ENCODE results near the gene TBC1D16. TPM values are rescaled to one million over a fixed set of nuclear protein-coding genes. Genes with fewer than 3 reads are reported as not detected.

TBC1D16 gene
- total RNA-seq, 1 donor from 2014 or later, result 48.8 TPM

DNA sequence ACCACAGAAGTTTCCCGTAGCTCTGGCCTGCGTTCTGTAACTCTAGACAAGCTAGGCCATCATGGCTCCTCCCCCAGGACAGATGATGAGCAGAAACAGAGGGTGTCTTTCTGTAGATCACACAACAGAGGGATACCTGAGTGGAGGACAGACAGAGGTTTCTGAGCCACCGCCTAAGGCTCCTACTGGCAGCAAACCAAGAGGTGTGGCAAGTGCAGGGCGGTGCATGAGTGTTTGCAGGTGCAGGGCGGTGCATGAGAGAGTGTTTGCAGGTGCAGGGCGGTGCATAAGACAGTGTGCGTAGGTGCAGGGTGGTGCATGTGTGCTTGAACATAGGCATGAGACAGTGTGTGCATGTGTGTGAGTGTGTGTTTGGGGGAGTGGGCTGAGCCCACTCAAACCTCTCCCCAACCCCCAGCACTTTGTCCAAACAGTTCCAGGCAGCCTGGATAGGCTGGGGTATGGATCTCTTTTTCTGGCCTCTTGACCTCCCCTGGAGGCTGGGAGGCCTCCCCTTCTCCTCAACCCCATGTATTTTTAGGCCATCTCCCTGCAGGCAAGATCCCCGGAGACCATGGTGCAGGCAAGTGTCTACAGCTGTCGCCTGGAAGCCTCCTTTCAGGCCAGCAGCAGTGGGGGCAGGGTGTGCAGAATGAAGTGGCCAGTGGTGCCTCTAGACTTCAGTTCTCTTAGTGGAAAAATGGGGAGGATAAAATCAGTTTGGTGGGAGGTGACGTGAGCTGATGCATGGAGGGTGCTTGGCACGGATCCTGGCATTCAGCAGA lies 143.0 kb downstream of the TBC1D16 start:
- DNase-seq (ENCODE audit: low read depth in 2 of 2), result no peak

- no peak for DNase-seq (ENCODE audit: low read depth in 2 of 2)
Measured at GRCh38 chr17:79891113-79891730, 144.4 kb downstream of the TBC1D16 start.

- no peak for DNase-seq (ENCODE audit: low read depth in 2 of 2)
Measured at GRCh38 chr17:79890706-79891105, 145.0 kb downstream of the TBC1D16 start.

DNA sequence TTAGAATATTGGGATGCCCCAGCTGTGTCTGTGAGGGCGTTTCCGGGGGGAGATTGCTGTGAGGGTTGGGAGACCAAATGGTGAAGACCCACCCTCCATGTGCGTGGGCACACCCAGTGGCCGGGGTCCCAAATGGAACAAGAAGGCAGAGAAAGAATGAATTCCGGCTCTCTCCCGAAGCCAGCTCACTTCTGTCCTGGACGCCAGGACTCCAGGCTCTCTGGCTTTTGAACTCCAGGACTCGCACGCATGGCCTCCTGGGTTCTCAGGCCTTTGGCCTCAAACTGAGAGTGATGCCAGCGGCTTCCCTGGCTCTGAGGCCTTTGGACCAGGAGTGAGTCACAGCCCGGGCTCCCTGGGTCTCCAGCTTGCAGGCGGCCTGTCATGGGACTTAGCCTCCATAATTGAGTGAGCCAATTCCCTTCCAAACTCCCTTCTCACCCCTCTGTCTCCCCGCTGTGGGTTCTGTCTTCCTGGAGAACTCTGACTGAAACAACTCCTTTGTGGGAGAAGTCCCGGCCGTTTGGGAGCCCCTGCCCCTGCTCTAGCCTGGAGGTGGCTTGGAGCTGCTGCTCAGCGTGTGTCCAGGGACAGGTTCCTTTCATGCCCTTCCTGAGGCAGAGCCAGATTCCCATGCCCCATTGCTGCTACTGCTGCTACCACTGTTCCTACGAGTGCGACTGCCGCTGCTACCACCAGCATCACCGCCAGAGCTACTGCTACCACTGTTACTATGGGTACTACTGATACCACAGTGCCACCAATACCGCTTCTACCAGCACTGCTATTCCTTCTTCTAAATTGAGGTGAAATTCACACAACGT lies 146.6 kb downstream of the TBC1D16 start:
- no peak for DNase-seq (ENCODE audit: low read depth in 2 of 2)

DNA sequence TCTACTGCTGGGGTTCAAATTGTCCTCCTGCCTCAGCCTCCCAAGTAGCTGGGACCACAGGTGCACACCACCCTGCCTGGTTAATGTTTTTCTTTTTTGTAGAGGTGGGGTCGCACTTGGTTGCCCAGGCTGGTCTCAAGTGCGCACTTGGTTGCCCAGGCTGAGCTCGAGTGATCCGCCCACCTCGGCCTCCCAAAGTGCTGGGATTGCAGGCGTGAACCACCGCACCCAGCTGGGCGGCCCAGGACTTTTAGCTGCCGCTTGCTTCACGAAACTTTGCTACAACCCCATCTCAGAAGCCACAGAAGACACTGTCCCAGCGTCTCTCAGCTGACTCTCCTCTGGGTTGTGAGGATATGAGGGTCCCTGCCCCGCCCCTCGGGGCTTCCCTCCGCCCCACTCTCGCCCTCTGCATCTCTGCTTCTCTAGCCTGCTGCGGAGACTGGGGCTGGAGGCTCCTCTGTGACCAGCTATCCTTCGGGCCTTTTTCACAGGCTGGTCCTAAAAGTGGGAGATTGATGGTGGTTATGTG lies 147.6 kb downstream of the TBC1D16 start:
- DNase-seq (ENCODE audit: low read depth in 2 of 2), result no peak

GRCh38 chr17:79887451-79887991 lies 148.2 kb downstream of the TBC1D16 start:
- DNase-seq (ENCODE audit: low read depth in 2 of 2), result no peak

DNA sequence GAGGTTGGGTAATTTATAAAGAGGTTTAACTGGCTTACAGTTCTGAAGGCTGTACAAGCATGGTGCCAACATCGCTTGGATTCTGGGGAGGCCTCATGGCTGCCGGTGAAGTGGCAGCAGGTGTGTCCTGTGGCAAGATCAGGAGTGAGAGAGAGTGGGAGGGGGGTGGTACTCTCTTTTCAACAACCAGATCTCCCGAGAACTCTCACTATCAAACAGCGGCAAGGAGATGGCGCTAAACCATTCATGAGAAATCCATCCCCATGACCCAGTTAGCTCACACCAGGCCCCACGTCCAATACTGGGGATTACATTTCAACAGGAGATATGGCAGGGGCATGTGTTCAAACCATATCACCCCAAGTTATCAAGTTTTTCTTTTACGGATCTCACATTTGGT lies 152.5 kb downstream of the TBC1D16 start:
- no peak for DNase-seq (ENCODE audit: low read depth in 2 of 2)

Other genes with a start within 250 kb of the TBC1D16 start
- gene CBX8, start 238.8 kb downstream of the TBC1D16 start, total RNA-seq, result 1.3 and 2.0 TPM in 2 replicates
- 7.2 and 8.3 TPM in 2 replicates for gene CBX4, start 196.4 kb downstream of the TBC1D16 start, total RNA-seq
- gene CCDC40, start 770 bp upstream of the TBC1D16 start, total RNA-seq, result 0.87 and 4.0 TPM in 2 replicates
- gene GAA, start 65.7 kb upstream of the TBC1D16 start, total RNA-seq, result 13.1 and 31.3 TPM in 2 replicates
- gene EIF4A3, start 111.3 kb upstream of the TBC1D16 start, total RNA-seq, result 66.5 and 96.6 TPM in 2 replicates
- gene CARD14, start 134.2 kb upstream of the TBC1D16 start, total RNA-seq, result 0.22 and 0.40 TPM in 2 replicates
- gene SGSH, start 184.5 kb upstream of the TBC1D16 start, total RNA-seq, result 8.5 and 9.2 TPM in 2 replicates
- 5.9 and 8.1 TPM in 2 replicates for gene SLC26A11, start 184.6 kb upstream of the TBC1D16 start, total RNA-seq
- gene RNF213, start 225.0 kb upstream of the TBC1D16 start, total RNA-seq, result 61.0 and 84.5 TPM in 2 replicates